CD4-positive, alpha-beta T cell treated with Interferon alpha-2 for 1 hour (primary cell): ENCODE measurements around the gene KCNJ4.
"Not testable (repeated sequence)": the region's sequence is repeated elsewhere in the genome, so short reads cannot be mapped to it uniquely, and the experiment has no call there.

Experiments used
- DNase-seq, 2 donors: peaks; one replicate each; pipeline ENCODE4 v3.0.0-alpha.2; 2020 to 2022

Gene KCNJ4

GRCh38 chr22:38427940-38428339 lies 27.1 kb downstream of the KCNJ4 start:
- no peak for DNase-seq

GRCh38 chr22:38427465-38427864 lies 27.5 kb downstream of the KCNJ4 start:
- no peak for DNase-seq

GRCh38 chr22:38426628-38427027 lies 28.4 kb downstream of the KCNJ4 start:
- DNase-seq: no peak

GRCh38 chr22:38424525-38425080 lies 30.4 kb downstream of the KCNJ4 start:
- no peak for DNase-seq

GRCh38 chr22:38423512-38424503 lies 31.2 kb downstream of the KCNJ4 start:
- no peak for DNase-seq

- DNase-seq: no peak
These were observed 32.1 kb downstream of the KCNJ4 start for GRCh38 chr22:38422611-38423511.

GRCh38 chr22:38420734-38421133 lies 34.3 kb downstream of the KCNJ4 start:
- no peak for DNase-seq

GRCh38 chr22:38419858-38420160 lies 35.2 kb downstream of the KCNJ4 start:
- DNase-seq: no peak

GRCh38 chr22:38419121-38419857 lies 35.7 kb downstream of the KCNJ4 start:
- no peak for DNase-seq

- no peak for DNase-seq
These were observed 36.4 kb downstream of the KCNJ4 start for GRCh38 chr22:38418589-38418988.

- DNase-seq: no peak
These were observed 37.5 kb downstream of the KCNJ4 start for GRCh38 chr22:38417252-38418060.

- no peak for DNase-seq
These were observed 38.3 kb downstream of the KCNJ4 start for GRCh38 chr22:38416621-38417251.

- no peak for DNase-seq
These were observed 39.3 kb downstream of the KCNJ4 start for GRCh38 chr22:38415561-38416321.

GRCh38 chr22:38415046-38415445 lies 40.0 kb downstream of the KCNJ4 start:
- no peak for DNase-seq

- DNase-seq: no peak
These were observed 41.0 kb downstream of the KCNJ4 start for GRCh38 chr22:38414009-38414395.

GRCh38 chr22:38413085-38414008 lies 41.7 kb downstream of the KCNJ4 start:
- DNase-seq: no peak

- peak in 1 of 2 donors; percentile 42 for DNase-seq
These were observed 42.4 kb downstream of the KCNJ4 start for GRCh38 chr22:38412435-38413084.

- no peak for DNase-seq
These were observed 44.0 kb downstream of the KCNJ4 start for GRCh38 chr22:38411016-38411415.

- not testable (repeated sequence) for DNase-seq
These were observed 45.1 kb downstream of the KCNJ4 start for GRCh38 chr22:38409916-38410315.
